Panc1 (cell line): ENCODE measurements around the gene CHRND.

Experiments used
- CTCF ChIP-seq: fragments of 450-650 bp; IDR thresholded peaks from 2 replicates; pipeline ENCODE4 v1.5.1; 2017; ENCODE audit warnings: mild to moderate bottlenecking
- POLR2AphosphoS5 ChIP-seq: IDR thresholded peaks from 2 replicates; pipeline ENCODE4 v1.6.1; 2012; ENCODE audit warnings: mild to moderate bottlenecking, low read depth, low read length, moderate library complexity

- TF ChIP-seq CTCF: no peak
- no peak for TF ChIP-seq POLR2AphosphoS5
Measured at GRCh38 chr2:232539298-232540231, 13.6 kb downstream of the CHRND start, which contains the start of gene CHRNG.
